Activated gamma-delta T cell treated with anti-CD3 and anti-CD28 coated beads, Interleukin-2, amount 50 U/mL, for 16 hours (primary cell): ENCODE measurements around the gene PLIN3.
"Not testable (repeated sequence)": the region's sequence is repeated elsewhere in the genome, so short reads cannot be mapped to it uniquely, and the experiment has no call there.

Source experiments
- DNase-seq: peaks from one replicate; pipeline ENCODE4 v3.0.0-alpha.2; 2020; ENCODE audit warnings: low read depth

Gene PLIN3

DNA sequence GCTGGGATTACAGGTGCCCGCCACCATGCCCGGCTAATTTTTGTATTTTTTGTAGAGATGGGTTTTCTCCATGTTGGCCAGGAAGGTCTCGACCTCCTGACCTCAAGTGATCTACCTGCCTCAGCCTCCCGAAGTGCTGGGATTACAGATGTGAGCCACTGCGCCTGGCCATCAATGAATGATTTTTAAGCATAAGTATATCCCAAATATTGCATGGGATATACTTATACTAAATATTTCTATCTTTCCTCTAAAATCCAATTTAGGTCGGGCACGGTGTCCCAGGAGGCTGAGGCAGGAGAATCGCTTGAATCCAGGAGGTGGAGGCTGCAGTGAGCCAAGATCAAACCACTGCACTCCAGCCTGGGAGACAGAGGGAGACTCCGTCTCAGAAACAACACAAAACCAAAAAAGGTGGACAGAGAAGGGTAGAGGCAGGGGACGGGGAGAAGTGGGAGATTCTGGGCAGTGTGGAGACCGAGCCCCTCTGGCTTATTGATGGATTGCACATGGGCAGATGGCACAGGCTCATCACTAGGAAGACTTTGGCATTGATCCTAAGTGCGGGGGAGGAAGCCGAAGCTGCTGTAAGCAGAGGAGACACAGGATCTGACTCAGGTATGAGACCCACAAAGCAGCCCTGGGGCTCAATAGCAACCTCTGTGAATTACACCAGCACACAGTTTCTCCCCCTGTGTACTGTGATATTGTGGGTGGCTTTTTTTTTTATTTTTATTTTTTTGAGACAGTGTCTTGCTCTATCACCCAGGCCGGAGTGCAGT, 21.8 kb upstream of the PLIN3 start:
- no peak for DNase-seq

DNA sequence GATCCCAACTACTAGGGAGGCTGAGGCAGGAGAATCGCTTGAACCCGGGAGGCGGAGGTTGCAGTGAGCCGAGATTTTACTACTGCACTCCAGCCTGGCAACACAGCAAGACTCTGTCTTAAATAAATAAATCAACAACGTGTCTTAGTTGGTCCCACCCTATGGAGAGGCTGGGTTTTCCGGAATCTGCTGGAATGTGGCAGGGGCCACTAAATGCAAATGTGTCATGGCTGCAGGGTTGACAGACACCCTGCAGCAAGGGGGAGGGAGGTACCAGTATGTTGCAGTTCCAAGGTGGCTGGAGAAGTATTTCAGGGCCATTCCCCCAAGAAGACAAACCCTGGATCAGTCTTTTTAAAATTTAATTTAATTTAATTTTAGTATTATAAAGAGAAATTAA, 20.3 kb upstream of the PLIN3 start:
- not testable (repeated sequence) for DNase-seq

DNA sequence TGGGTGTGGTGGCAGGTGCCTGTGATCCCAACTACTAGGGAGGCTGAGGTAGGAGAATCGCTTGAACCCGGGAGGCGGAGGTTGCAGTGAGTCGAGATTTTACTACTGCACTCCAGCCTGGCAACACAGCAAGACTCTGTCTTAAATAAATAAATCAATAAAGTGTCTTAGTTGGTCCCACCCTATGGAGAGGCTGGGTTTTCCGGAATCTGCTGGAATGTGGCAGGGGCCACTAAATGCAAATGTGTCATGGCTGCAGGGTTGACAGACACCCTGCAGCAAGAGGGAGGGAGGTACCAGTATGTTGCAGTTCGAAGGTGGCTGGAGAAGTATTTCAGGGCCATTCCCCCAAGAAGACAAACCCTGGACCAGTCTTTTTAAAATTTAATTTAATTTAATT, 17.5 kb upstream of the PLIN3 start:
- DNase-seq: not testable (repeated sequence)

DNA sequence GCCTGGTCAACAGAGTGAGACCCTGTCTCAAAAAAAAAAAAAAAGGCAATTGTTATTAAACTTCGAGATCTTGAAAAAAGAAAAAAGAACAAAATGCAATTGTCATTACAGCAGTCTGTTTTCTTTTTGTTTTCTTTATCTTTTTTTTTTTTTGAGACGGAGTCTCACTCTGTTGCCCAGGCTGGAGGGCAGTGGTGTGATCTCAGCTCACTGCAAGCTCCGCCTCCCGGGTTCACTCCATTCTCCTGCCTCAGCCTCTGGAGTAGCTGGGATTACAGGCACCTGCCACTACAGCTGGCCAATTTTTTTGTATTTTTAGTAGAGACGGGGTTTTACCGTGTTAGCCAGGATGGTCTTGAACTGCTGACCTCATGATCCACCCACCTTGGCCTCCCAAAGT, 15.4 kb upstream of the PLIN3 start:
- not testable (repeated sequence) for DNase-seq

DNA sequence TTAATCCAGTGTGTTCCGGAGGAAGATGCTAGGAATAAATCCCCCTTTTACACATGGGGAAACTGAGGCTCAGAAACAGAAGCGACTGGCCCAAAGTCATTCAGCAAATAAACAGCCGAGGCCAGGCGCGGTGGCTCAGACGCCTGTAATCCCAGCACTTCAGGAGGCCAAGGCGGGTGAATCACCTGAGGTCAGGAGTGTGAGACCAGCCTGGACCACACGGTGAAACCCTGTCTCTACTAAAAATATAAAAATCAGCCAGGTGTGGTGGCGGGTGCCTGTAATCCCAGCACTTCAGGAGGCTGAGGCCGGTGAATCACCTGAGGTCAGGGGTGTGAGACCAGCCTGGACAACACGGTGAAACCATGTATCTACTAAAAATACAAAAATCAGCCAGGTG, 11.6 kb upstream of the PLIN3 start:
- DNase-seq: no peak

DNA sequence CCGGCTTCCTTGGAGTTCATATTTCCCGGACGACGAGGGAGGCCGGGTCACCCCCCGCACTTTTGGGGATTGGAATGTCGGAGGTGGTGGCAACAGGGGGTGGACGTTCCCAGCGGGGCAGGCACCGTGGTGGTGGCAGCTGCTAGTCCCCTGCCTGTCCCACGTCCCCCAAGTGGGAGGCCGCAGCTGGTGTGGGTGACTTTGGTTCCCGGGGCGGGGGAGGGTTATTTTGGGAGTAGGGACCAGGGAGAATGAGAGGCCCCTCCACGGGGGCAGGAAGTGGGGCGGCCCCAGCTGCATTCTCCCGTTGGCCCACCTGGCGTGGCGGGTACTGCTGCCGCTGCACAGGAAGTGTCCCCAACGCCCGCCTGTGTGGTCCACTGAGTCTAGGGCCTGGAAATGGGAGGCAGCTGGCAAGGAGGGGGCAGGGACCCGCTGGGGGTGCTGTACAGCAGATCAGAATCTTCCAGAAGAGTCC, 11.1 kb upstream of the PLIN3 start:
- DNase-seq: no peak

DNA sequence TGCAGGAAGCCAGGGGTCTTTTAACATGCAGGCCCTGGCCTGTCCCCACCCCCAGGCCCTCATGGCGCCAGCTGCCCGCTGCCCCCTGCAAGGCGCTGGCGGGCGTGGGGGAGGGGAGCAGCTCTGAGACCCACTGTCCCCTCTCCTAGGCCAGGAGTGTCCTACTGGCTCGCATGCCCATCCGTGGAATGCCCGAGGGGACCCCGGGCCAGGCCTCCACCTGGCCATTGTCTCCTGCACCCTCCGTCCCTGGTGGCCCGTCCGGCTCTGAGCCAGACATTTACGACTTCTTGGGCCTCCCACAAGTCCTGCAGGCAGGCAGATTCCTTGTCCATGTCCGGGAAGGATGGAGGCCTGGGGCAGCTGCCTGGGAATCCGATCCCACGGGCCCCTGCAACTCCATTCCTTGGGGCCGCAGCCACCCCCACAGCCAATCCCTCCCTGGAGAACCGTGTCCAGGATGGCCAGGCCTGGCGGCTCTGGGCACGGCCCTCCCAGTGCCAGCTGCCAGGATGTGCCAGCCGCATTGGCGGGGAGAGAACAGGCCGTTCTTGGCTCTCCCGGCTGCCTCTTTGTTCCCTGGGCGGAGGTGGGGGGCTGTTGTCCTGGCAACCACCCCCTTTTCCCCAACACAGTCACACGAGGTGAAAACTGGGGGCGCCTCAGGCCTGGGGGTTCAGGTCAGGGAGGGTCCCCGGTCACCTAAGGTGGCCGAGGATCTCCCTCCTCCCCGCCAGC, 10.5 kb upstream of the PLIN3 start:
- DNase-seq: no peak

DNA sequence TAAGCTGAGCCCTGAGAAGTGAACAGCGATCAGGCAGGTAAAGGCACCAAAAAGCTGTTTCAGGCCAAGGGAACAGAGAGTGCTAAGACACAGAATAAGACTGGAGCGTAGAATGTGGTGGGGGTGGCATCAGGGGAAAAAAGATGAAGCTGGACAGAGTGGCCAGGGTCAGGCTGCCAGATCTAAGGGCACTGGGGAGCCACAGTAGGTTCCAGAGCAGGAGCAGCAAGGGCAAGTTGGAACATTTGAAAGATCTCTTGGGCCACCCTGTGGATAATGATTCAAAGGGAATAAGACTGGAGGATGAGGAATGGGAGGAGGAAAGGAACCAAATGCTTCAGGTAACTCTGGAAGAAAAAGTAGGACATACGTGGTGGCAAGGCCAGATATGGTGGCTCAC, 6.5 kb upstream of the PLIN3 start:
- DNase-seq: no peak

DNA sequence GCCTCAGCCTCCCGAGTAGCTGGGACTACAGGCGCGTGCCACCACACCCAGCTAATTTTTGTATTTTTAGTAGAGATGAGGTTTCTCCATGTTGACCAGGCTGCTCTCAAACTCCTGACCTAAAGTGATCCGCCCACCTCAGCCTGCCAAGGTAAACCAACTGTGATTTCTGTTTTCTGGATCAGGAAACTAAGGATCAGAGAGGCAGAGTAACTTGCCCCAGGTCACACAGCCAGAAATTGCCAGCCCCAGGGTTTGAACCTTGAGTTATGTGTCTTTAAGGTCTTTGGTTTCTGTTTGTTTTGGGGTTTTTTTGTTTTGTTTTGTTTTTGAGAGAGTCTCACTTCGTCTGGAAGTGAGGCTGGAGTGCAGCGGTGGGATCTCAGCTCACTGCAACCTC, 4.2 kb upstream of the PLIN3 start:
- no peak for DNase-seq

DNA sequence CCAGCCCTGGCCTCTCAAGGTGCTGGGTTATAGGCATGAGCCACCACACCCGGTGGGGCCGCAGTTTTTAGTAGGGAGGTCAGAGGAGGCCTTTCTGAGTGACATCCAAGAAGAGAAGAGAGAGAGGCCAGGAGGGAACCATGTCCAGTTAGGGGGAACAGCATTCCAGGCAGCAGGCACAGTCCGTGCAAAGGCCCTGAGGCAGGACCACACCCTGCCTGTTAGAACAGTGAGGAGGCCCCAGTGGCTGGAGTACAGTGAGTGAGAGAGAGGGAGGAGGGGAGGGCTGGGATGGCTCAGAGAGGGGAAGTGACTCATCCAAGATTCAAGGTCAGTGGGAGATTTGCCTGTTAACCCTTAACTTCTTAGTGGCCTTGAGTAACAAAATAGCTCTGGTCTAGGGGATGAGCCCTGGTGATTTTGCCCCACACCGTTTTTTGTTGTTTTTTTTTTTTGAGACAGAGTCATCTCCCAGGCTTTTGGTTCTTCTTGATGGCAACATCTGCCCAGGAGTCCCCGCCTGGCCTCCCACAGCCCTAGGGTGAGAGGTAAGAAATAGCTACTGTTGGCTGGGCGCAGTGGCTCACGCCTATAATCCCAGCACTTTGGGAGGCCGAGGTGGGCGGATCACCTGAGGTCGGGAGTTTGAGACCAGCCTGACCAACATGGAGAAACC, 2.7 kb upstream of the PLIN3 start:
- DNase-seq: no peak

DNA sequence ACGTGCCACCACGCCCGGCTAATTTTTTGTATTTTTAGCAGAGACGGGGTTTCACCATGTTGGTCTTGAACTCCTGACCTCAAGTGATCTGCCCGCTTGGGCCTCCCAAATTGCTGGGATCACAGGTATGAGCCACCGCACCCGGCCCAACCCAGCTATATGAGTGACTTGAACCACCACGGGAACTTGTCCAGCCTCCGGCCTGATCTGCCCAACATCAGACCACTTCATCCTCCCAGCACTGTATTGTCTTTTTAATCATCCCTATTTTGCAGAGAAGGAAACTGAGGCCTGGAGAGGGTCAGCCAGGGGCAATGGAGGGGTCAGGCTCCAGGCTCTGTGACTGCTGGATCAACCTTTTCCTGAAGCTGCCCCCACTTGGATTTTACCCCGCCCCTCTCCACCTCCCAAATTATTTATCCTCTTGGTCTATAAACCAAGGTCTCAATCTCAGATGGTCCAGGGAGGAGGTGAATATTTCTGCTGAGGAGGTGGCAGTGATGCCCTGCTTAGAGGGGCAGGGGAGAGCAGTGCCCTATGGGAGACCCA, 893 bp upstream of the PLIN3 start:
- no peak for DNase-seq

DNA sequence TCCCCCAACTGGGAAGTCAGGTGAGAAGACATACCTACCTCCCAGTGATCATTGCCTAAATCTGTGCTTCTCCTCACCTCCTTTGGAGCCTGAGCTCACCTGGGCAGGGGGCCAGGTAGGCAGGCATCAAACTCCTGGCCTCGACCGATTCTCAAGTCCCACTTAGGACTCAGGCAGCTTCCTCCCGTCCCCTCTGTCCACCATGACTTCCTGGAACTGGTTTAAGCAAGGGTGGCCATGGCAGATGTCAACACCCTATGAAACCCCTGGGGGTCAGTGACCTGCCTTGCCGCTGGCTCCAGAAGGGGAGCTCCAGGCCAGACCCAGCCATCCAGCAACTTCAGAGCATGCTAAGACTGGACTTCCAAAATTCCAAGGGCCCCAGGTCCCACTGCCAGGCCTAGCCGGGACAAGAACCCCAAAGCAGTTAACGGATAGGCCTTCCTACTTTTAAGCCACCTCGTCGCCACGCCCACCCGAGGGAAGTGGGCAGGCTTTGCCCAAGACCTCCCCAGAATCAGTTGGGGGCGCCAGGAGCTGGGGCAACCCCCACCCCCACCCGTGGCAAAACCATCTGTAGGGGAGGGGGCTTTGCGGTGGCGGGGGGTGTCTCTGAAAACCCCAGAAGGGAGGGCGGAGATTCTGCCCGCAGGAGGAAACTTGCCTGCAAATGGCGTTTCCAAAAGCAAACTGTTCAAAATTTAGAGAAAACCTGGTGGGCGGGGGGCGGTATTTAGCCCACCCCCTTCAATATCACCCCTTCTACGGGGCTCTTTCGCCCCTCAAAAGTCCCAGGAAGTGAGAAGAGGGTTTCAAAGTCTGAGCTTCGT, 657 bp downstream of the PLIN3 start:
- DNase-seq: peak; percentile 34

DNA sequence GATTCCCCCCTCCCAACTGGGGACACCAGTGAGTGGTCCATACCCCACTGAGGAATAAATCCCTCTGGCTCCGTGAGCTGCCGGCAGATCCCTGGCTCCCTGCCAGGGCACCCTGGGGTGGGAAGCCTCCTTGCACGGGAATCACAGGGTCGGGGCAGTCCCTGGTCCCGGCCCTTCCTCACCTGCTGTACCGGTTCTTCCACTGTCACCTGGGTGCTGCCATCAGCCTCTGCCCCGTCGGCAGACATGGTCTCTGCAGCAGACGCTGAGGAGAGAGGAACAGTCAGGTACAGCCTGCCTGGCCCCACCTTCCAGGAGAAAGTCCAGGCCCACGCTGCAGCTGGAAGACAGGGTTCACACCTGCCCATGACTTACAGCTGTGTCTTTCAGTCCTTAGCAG, 6.3 kb downstream of the PLIN3 start:
- DNase-seq: no peak

DNA sequence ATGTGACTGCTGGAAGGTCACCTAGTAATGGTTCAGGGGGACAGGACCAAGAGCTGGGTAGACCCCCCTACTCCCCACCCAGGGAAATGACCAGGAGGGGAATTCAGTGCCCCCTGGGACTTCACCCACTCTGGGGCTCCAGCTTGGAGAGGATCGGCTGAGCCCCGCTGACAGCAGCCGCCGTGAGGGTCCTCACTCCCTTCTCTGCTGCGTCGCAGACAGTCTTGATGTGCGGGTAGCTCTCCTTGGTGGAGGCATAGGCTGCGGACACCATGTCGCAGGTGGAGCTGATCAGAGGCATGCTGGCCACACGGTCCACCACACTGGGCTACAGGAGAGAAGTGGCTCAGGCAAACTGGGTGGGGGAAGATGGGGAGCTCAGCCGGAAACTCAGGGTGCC, 7.8 kb downstream of the PLIN3 start:
- DNase-seq: no peak

DNA sequence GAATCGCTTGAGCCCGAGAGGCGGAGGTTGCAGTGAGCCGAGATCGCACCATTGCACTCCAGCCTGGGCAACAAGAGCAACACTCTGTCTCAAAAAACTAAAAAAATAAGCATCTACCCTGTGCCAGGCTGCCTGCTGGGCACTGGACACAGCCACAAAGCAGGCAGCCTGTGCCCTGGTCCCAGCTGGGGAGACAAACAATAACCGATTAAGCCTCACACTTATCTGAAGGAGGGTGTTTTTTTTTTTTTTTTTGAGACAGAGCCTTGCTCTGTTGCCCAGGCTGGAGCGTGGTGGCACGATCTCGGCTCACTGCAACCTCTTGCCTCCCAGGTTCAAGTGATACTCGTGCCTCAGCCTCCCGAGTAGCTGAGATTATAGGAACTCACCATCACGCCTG, 11.0 kb downstream of the PLIN3 start:
- not testable (repeated sequence) for DNase-seq

DNA sequence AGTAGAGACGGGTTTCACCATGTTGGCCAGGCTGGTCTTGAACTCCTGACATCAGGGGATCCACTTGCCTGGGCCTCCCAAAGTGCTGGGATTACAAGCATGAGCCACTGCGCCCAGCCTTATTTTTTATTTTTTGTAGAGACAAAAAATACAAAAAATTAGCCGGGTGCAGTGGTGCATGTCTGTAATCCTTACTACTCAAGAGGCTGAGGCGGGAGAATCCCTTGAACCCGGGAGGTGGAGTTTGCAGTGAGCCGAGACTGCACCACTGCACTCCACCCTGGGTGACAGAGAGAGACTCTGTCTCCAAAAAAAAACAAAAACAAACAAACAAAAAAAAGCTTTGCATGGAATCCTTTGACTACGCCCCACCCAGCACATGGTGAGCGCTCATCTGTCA, 14.0 kb downstream of the PLIN3 start:
- DNase-seq: not testable (repeated sequence)

DNA sequence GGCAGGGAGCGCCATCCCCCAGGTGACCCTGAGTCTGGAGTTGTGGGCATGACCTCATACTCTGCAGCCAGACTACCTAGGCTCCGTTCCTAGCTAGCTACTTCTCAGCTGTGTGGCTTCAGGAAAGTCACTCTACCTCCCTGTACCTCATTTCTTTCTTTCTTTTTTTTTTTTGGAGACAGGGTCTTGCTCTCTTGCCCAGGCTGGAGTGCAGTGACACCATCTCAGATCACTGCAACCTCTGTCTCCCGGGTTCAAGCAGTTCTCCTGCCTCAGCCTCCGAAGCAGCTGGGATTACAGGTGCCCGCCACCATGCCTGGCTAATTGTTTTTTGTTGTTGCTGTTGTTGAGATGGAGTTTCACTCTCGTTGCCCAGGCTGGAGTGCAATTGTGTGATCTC, 15.0 kb downstream of the PLIN3 start:
- DNase-seq: no peak

DNA sequence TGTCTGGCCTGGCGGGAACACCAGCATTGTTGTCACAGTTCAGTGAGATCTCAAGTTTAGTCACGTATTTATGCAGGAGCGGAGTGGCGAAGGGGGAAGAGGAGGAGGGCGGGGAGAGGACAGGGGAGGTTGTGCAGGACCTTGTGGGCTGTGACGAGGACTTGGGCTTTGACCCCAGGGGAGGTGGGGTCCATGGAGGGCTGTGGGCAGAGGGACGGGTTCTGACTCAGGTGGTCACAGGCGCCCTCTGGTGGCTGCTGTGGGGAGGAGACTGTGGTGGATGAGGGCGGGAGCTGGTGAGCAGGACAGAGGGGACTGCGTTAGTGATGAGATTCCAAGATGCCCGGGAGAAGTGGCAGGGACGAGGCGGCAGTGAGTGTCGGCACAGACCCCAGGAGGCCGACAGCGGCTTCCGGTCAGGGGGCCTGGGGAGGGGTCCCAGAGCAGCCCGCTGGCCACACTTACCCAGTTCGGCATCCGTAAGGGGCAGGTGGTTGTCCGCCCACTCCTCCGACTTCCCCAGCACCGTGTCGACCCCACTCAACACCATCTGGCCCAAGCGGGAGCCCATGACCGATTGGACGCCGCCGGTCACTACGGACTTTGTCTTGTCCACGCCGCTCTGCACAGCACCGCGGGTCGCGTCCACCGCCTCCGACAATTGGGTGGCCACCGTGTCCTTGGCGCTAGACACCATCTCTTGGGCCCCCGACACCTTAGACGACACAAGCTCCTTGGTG, 15.7 kb downstream of the PLIN3 start:
- DNase-seq: peak; percentile 69

DNA sequence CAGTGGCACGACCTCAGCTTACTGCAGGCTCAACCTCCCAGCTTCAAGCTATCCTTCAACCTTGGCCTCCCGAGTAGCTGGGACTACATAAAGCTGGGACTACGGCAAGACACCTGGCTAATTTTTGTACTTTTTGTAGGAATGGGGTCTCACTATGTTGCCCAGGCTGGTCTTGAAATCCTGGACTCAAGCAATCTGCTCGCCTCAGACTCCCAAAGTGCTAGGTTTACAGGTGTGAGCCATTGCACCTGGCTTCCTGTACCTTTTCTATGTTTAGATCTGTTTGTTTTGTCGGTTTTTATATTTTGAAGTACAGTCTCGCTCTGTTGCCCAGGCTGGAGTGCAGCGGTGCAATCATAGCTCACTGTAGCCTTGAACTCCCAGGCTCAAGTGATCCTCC, 18.4 kb downstream of the PLIN3 start:
- DNase-seq: no peak

DNA sequence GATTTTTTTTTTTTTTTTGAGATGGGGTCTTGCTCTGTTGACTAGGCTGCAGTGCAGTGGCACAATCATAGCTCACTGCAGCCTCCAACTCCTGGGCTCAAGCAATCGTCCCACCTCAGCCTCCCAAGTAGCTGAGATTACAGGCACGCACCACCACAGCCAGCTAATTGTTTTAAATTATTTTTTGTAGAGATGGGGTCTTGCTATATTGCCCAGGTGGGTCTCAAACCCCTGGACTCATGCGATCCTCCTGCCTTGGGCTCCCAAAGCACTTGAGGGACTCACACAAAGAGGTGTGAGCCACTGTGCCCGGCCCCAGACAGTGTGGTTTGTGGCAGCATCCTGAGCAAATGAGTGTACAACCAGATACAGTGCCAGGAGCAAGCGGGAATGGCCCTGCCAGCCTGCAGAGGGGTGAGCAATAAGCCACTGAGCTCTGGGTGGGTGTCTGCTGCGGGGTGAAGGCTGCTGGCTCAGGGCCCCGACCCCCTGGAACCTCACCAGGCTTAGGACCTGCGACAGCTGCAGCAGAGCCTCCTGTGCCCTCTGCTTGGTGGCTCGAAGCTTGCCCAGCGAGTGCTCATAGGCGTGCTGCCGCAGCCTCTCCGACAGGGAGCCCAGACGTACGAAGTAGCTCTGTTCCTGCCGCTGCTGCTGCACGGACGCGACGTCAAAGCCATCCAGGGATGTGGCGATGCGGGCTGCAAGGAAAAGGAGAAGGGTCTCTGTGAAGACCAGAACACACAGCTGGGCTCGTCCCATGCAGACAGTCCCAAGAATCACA, 20.1 kb downstream of the PLIN3 start:
- no peak for DNase-seq
